Measurements from ENCODE around the gene R3HDM1.

Gene R3HDM1

GRCh38 chr2:135674453-135674852 lies 143.2 kb downstream of the R3HDM1 start:
- TF ChIP-seq CTCF (IDR thresholded peaks at IDR 0.05; ENCODE audit: low read depth, low read length): no peak
- DNase-seq (ENCODE audit: low read depth in 2 of 2): no peak
- H3K4me3 ChIP-seq (replicated peaks in 1 of 2; ENCODE audit: low read depth in 2 of 2, low read length in 2 of 2): no peak overlapping the region

GRCh38 chr2:135676031-135676430 lies 144.7 kb downstream of the R3HDM1 start:
- TF ChIP-seq CTCF (IDR thresholded peaks at IDR 0.05; ENCODE audit: low read depth, low read length): no peak
- peak; percentile 9 to 42 for DNase-seq (ENCODE audit: low read depth in 2 of 2)
- no peak overlapping the region for H3K4me3 ChIP-seq (replicated peaks in 1 of 2; ENCODE audit: low read depth in 2 of 2, low read length in 2 of 2)

- no peak overlapping the region for H3K4me3 ChIP-seq (replicated peaks in 1 of 2; ENCODE audit: low read depth in 2 of 2, low read length in 2 of 2)
- TF ChIP-seq CTCF (IDR thresholded peaks at IDR 0.05; ENCODE audit: low read depth, low read length): no peak
- DNase-seq (ENCODE audit: low read depth in 2 of 2): no peak
Observed at GRCh38 chr2:135679125-135679524, 147.8 kb downstream of the R3HDM1 start.

- peak; percentile 28 to 75 for DNase-seq (ENCODE audit: low read depth in 2 of 2)
Observed at GRCh38 chr2:135685361-135685760, 154.1 kb downstream of the R3HDM1 start.

GRCh38 chr2:135688978-135689377 lies 157.7 kb downstream of the R3HDM1 start:
- DNase-seq (ENCODE audit: low read depth in 2 of 2): no peak
- no peak for TF ChIP-seq CTCF (IDR thresholded peaks at IDR 0.05; ENCODE audit: low read depth, low read length)
- H3K4me3 ChIP-seq (replicated peaks in 1 of 2; ENCODE audit: low read depth in 2 of 2, low read length in 2 of 2): no peak overlapping the region

More at GRCh38 chr2:135685361-135685760, 154.1 kb downstream of the R3HDM1 start:
- no peak for TF ChIP-seq CTCF (IDR thresholded peaks at IDR 0.05; ENCODE audit: low read depth, low read length)
- H3K4me3 ChIP-seq (replicated peaks in 1 of 2; ENCODE audit: low read depth in 2 of 2, low read length in 2 of 2): no peak overlapping the region

GRCh38 chr2:135689679-135690078 lies 158.4 kb downstream of the R3HDM1 start:
- no peak for DNase-seq (ENCODE audit: low read depth in 2 of 2)
- no peak for TF ChIP-seq CTCF (IDR thresholded peaks at IDR 0.05; ENCODE audit: low read depth, low read length)
- no peak overlapping the region for H3K4me3 ChIP-seq (replicated peaks in 1 of 2; ENCODE audit: low read depth in 2 of 2, low read length in 2 of 2)

GRCh38 chr2:135694711-135695110 lies 163.4 kb downstream of the R3HDM1 start:
- DNase-seq (ENCODE audit: low read depth in 2 of 2): peak; percentile 37 to 58
- no peak for TF ChIP-seq CTCF (IDR thresholded peaks at IDR 0.05; ENCODE audit: low read depth, low read length)
- no peak overlapping the region for H3K4me3 ChIP-seq (replicated peaks in 1 of 2; ENCODE audit: low read depth in 2 of 2, low read length in 2 of 2)

All from cardiac fibroblast (primary cell).